ENCODE data around the gene HPS1. TPM values are rescaled to one million over a fixed set of nuclear protein-coding genes. Genes with fewer than 3 reads are reported as not detected.
A peak's percentile ranks its signal among the peaks of the same experiment; 100 is the strongest.

The HPS1 gene
- total RNA-seq, 4 donors from 2014 or later, result 51.4 to 74.4 (median 60.8) TPM

- TF ChIP-seq POLR2AphosphoS5 (IDR thresholded peaks at IDR 0.05) (no peak), POLR2A (IDR thresholded peaks at IDR 0.05) (no peak), CTCF (IDR thresholded peaks at IDR 0.05) (no peak), EP300 (IDR thresholded peaks at IDR 0.05) (no peak)
- ATAC-seq, result no peak
Measured at GRCh38 chr10:98472196-98472595, 25.5 kb upstream of the HPS1 start.

GRCh38 chr10:98470850-98471249 lies 24.1 kb upstream of the HPS1 start:
- 93 to 94% methylated on average over 5 of the region's 5 CpGs for WGBS, 2 donors (ENCODE audit: low coverage in 1 of 2)
- H3K4me1 ChIP-seq, result peaks cover 0 to 27% (median 0%) of the 10 kb centered on the region in 3 donors
- H3K27ac ChIP-seq, result no peak overlapping the region
- TF ChIP-seq POLR2AphosphoS5 (IDR thresholded peaks at IDR 0.05) (no peak), EP300 (IDR thresholded peaks at IDR 0.05) (no peak), CTCF (IDR thresholded peaks at IDR 0.05) (no peak), POLR2A (IDR thresholded peaks at IDR 0.05) (no peak)
- no peaks in the 10 kb centered on the region for H3K27me3 ChIP-seq
- ATAC-seq, result no peak
- H3K9me3 ChIP-seq, result no peaks in the 10 kb centered on the region
- H3K4me3 ChIP-seq, result no peak overlapping the region
- H3K36me3 ChIP-seq, result no peaks in the 10 kb centered on the region

More at GRCh38 chr10:98472196-98472595, 25.5 kb upstream of the HPS1 start:
- Histone ChIP-seq H3K27ac (no peak overlapping the region), H3K9me3 (no peaks in the 10 kb centered on the region), H3K27me3 (no peaks in the 10 kb centered on the region), H3K4me1 (peaks cover 0 to 24% (median 0%) of the 10 kb centered on the region in 3 donors), H3K4me3 (no peak overlapping the region), H3K36me3 (no peaks in the 10 kb centered on the region)
- 43 to 76% methylated on average over 4 of the region's 4 CpGs for WGBS, 2 donors (ENCODE audit: low coverage in 1 of 2)

GRCh38 chr10:98469001-98469931 lies 22.5 kb upstream of the HPS1 start:
- Histone ChIP-seq H3K36me3 (no peaks in the 10 kb centered on the region), H3K9me3 (no peaks in the 10 kb centered on the region), H3K4me3 (no peak overlapping the region), H3K27ac (no peak overlapping the region), H3K27me3 (no peaks in the 10 kb centered on the region), H3K4me1 (peaks cover 0 to 20% (median 0%) of the 10 kb centered on the region in 3 donors)
- no peak for ATAC-seq
- 66 to 85% methylated on average over 2 of the region's 2 CpGs for WGBS, 2 donors (ENCODE audit: low coverage in 1 of 2)
- TF ChIP-seq POLR2AphosphoS5 (IDR thresholded peaks at IDR 0.05) (no peak), POLR2A (IDR thresholded peaks at IDR 0.05) (no peak), CTCF (IDR thresholded peaks at IDR 0.05) (no peak), EP300 (IDR thresholded peaks at IDR 0.05) (no peak)

- no peaks in the 10 kb centered on the region for H3K36me3 ChIP-seq
- TF ChIP-seq CTCF (IDR thresholded peaks at IDR 0.05) (peak; percentile 51 to 86 (median 76)), POLR2A (IDR thresholded peaks at IDR 0.05) (no peak), POLR2AphosphoS5 (IDR thresholded peaks at IDR 0.05) (peak; percentile 29)
- no peaks in the 10 kb centered on the region for H3K9me3 ChIP-seq
- peak overlapping the region in 2 of 4 donors; percentile 10 to 45 for H3K27ac ChIP-seq
- WGBS, 2 donors (ENCODE audit: low coverage in 1 of 2), result 0 to 33% methylated on average over 3 to 6 of the region's 44 CpGs
- peaks cover 0 to 17% (median 0%) of the 10 kb centered on the region in 3 donors for H3K4me1 ChIP-seq
- ATAC-seq, result peak; percentile 94
- H3K4me3 ChIP-seq, result peak overlapping the region; percentile 46 to 60
- no peaks in the 10 kb centered on the region for H3K27me3 ChIP-seq
Measured at GRCh38 chr10:98467506-98468318, 21.0 kb upstream of the HPS1 start.
